Activated T-helper 2 cell treated with anti-CD3 and anti-CD28 coated beads, Interferon-gamma antibody, Interleukin-2, Interleukin-4, amounts not matched to agents 10 μg/mL and 5 μg/mL and 100 μg/mL, durations not matched to agents 14 hours and 24 hours and 36 hours (primary cell): ENCODE data around the gene FAT2. TPM values are rescaled to one million over a fixed set of nuclear protein-coding genes. Genes with fewer than 3 reads are reported as not detected.
"Not testable (repeated sequence)": the region's sequence is repeated elsewhere in the genome, so short reads cannot be mapped to it uniquely, and the experiment has no call there.

Experiments used
- DNase-seq: peaks from one replicate; pipeline ENCODE4 v3.0.0; 2021; ENCODE audit warnings: low spot score
- H3K27ac Mint-ChIP-seq: one replicate; pipeline ENCODE4 v1.8.0; 2021; ENCODE audit warnings: mixed read lengths
- H3K27me3 Mint-ChIP-seq: one replicate; pipeline ENCODE4 v1.8.0; 2021; ENCODE audit warnings: low read depth, mixed read lengths
- H3K36me3 Mint-ChIP-seq: one replicate; pipeline ENCODE4 v1.8.0; 2021; ENCODE audit warnings: low read depth, mixed read lengths
- H3K4me1 Mint-ChIP-seq: one replicate; pipeline ENCODE4 v1.8.0; 2021; ENCODE audit warnings: low read depth, mixed read lengths
- H3K4me3 Mint-ChIP-seq: one replicate; pipeline ENCODE4 v1.8.0; 2021; ENCODE audit warnings: low read depth, mild to moderate bottlenecking, moderate library complexity, mixed read lengths
- H3K9me3 Mint-ChIP-seq: one replicate; pipeline ENCODE4 v1.8.0; 2021; ENCODE audit warnings: mixed read lengths
- intact Hi-C: fragments of 100-400 bp; cut with micrococcal nuclease; formaldehyde crosslinking; loops from one replicate; pipeline ENCODE4 v1.15.1; 2023
- total RNA-seq: library from RNA; stranded (reverse); gene quantifications from 2 replicates; pipeline ENCODE4 v1.2.3, GENCODE V29; 2022

FAT2 gene
- total RNA-seq, 1 donor from 2014 or later, result under 0.01 TPM

GRCh38 chr5:151585344-151585743 lies 5.8 kb downstream of the FAT2 start:
- H3K27me3 Mint-ChIP-seq, H3K9me3 Mint-ChIP-seq, DNase-seq, H3K27ac Mint-ChIP-seq, intact Hi-C loops, H3K36me3 Mint-ChIP-seq, H3K4me3 Mint-ChIP-seq, H3K4me1 Mint-ChIP-seq: not testable (repeated sequence)

- Mint-ChIP-seq H3K27me3 (no peaks in the 10 kb centered on the region), H3K4me1 (no peaks in the 10 kb centered on the region), H3K27ac (no peak overlapping the region), H3K4me3 (no peak overlapping the region), H3K9me3 (no peaks in the 10 kb centered on the region), H3K36me3 (no peaks in the 10 kb centered on the region)
- intact Hi-C loops, result no loop called here
- no peak for DNase-seq
Observed at GRCh38 chr5:151584057-151584937, 6.8 kb downstream of the FAT2 start.

- intact Hi-C loops, result no loop called here
- no peaks in the 10 kb centered on the region for H3K4me1 Mint-ChIP-seq
- no peak for DNase-seq
- no peak overlapping the region for H3K4me3 Mint-ChIP-seq
- H3K27me3 Mint-ChIP-seq, result peaks cover 8% of the 10 kb centered on the region
- no peaks in the 10 kb centered on the region for H3K36me3 Mint-ChIP-seq
- no peaks in the 10 kb centered on the region for H3K9me3 Mint-ChIP-seq
- H3K27ac Mint-ChIP-seq, result no peak overlapping the region
Observed at GRCh38 chr5:151581812-151582583, 9.1 kb downstream of the FAT2 start.

- Mint-ChIP-seq H3K4me3 (no peak overlapping the region), H3K27ac (no peak overlapping the region), H3K4me1 (no peaks in the 10 kb centered on the region), H3K27me3 (peaks cover 8% of the 10 kb centered on the region), H3K36me3 (no peaks in the 10 kb centered on the region), H3K9me3 (no peaks in the 10 kb centered on the region)
- intact Hi-C loops, result no loop called here
- DNase-seq, result no peak
Observed at GRCh38 chr5:151581347-151581746, 9.8 kb downstream of the FAT2 start.

- intact Hi-C loops, result no loop called here
- DNase-seq, result no peak
- H3K4me1 Mint-ChIP-seq, result no peaks in the 10 kb centered on the region
- H3K27me3 Mint-ChIP-seq, result peaks cover 12% of the 10 kb centered on the region
- no peaks in the 10 kb centered on the region for H3K9me3 Mint-ChIP-seq
- H3K27ac Mint-ChIP-seq, result no peak overlapping the region
- no peak overlapping the region for H3K4me3 Mint-ChIP-seq
- H3K36me3 Mint-ChIP-seq, result no peaks in the 10 kb centered on the region
Observed at GRCh38 chr5:151580858-151581257, 10.3 kb downstream of the FAT2 start.

GRCh38 chr5:151580239-151580638 lies 10.9 kb downstream of the FAT2 start:
- no peak overlapping the region for H3K4me3 Mint-ChIP-seq
- H3K27me3 Mint-ChIP-seq, result peaks cover 12% of the 10 kb centered on the region
- H3K36me3 Mint-ChIP-seq, result no peaks in the 10 kb centered on the region
- intact Hi-C loops, result no loop called here
- H3K9me3 Mint-ChIP-seq, result no peaks in the 10 kb centered on the region
- H3K4me1 Mint-ChIP-seq, result no peaks in the 10 kb centered on the region
- DNase-seq, result no peak
- no peak overlapping the region for H3K27ac Mint-ChIP-seq

GRCh38 chr5:151579146-151579545 lies 12.0 kb downstream of the FAT2 start:
- H3K4me1 Mint-ChIP-seq, intact Hi-C loops, H3K9me3 Mint-ChIP-seq, H3K36me3 Mint-ChIP-seq, H3K27ac Mint-ChIP-seq, DNase-seq, H3K4me3 Mint-ChIP-seq: not testable (repeated sequence)
- peaks cover 15% of the 10 kb centered on the region for H3K27me3 Mint-ChIP-seq

- no peaks in the 10 kb centered on the region for H3K9me3 Mint-ChIP-seq
- no peaks in the 10 kb centered on the region for H3K4me1 Mint-ChIP-seq
- DNase-seq, result no peak
- H3K4me3 Mint-ChIP-seq, result no peak overlapping the region
- no peak overlapping the region for H3K27ac Mint-ChIP-seq
- H3K27me3 Mint-ChIP-seq, result peaks cover 15% of the 10 kb centered on the region
- no peaks in the 10 kb centered on the region for H3K36me3 Mint-ChIP-seq
- intact Hi-C loops, result no loop called here
Observed at GRCh38 chr5:151578326-151579025, 12.7 kb downstream of the FAT2 start.

GRCh38 chr5:151577566-151577965 lies 13.6 kb downstream of the FAT2 start:
- no peaks in the 10 kb centered on the region for H3K36me3 Mint-ChIP-seq
- H3K4me1 Mint-ChIP-seq, result no peaks in the 10 kb centered on the region
- no peak for DNase-seq
- H3K9me3 Mint-ChIP-seq, result no peaks in the 10 kb centered on the region
- H3K4me3 Mint-ChIP-seq, result no peak overlapping the region
- intact Hi-C loops, result no loop called here
- peaks cover 15% of the 10 kb centered on the region for H3K27me3 Mint-ChIP-seq
- no peak overlapping the region for H3K27ac Mint-ChIP-seq

GRCh38 chr5:151574444-151574996 lies 16.6 kb downstream of the FAT2 start:
- H3K4me3 Mint-ChIP-seq, result no peak overlapping the region
- peaks cover 15% of the 10 kb centered on the region for H3K27me3 Mint-ChIP-seq
- no peaks in the 10 kb centered on the region for H3K4me1 Mint-ChIP-seq
- intact Hi-C loops, result no loop called here
- no peak overlapping the region for H3K27ac Mint-ChIP-seq
- no peak for DNase-seq
- no peaks in the 10 kb centered on the region for H3K9me3 Mint-ChIP-seq
- no peaks in the 10 kb centered on the region for H3K36me3 Mint-ChIP-seq

GRCh38 chr5:151572657-151573368 lies 18.3 kb downstream of the FAT2 start:
- no peaks in the 10 kb centered on the region for H3K9me3 Mint-ChIP-seq
- H3K27me3 Mint-ChIP-seq, result peaks cover 10% of the 10 kb centered on the region
- no peak overlapping the region for H3K27ac Mint-ChIP-seq
- H3K36me3 Mint-ChIP-seq, result no peaks in the 10 kb centered on the region
- H3K4me3 Mint-ChIP-seq, result no peak overlapping the region
- H3K4me1 Mint-ChIP-seq, result peaks cover 7% of the 10 kb centered on the region
- intact Hi-C loops, result no loop called here
- no peak for DNase-seq
